HCT116 (cell line): ENCODE measurements around the gene STAU1. TPM values are rescaled to one million over a fixed set of nuclear protein-coding genes. Genes with fewer than 3 reads are reported as not detected.

Experiments used
- ATAC-seq: fragments of 200-7000 bp; cut with Tn5 transposase; 2 replicates; pipeline ENCODE4 v1.9.1; 2020; ENCODE audit warnings: mild to moderate bottlenecking, moderate library complexity
- BruUV-seq: library from RNA; stranded (reverse); fragments of 400-500 nt; replicated peaks from 2 replicates; lab custom pipeline; 2021; lab: Mats Ljungman, UMichigan
- CTCF ChIA-PET: fragments of 300-600 bp; sonication (Branson Sonifier 250); formaldehyde crosslinking; loops from one replicate; lab custom pipeline; 2021; ENCODE audit warnings: antibody characterized with exemption; lab: Charles Lee
- POLR2A ChIA-PET: fragments of 300-600, 350-600 bp; sonication (Branson Sonifier 250); formaldehyde crosslinking; loops from one replicate; lab custom pipeline; 2021; ENCODE audit warnings: antibody characterized with exemption; lab: Charles Lee
- RAD21 ChIA-PET, 2 experiments: fragments of 300-600 bp; sonication (Branson Sonifier 250); formaldehyde crosslinking; loops; one replicate each; lab custom pipeline; 2023; ENCODE audit warnings: low total read pairs in 2 of 2; ENCODE audit not compliant: uncharacterized antibody in 2 of 2, unreplicated experiment in 2 of 2, low non-redundant PET in 1 of 2; lab: Charles Lee
- DNase-seq: peaks from one replicate; pipeline ENCODE4 v3.0.0-alpha.2; 2010; ENCODE audit warnings: low read depth, low spot score
- H2AFZ ChIP-seq: fragments of 200-600 bp; shearing (Covaris generic), sonication (generic); 2 replicates; pipeline ENCODE4 v1.6.1; 2017; ENCODE audit warnings: low read depth, mixed run types, mixed read lengths, antibody characterized with exemption, low read length; ENCODE audit not compliant: poor library complexity, severe bottlenecking
- H3K27ac ChIP-seq: 2 replicates; pipeline ENCODE4 v1.5.1; 2012; ENCODE audit warnings: low read depth, low read length
- H3K27me3 ChIP-seq: fragments of 200-600 bp; sonication (generic); 2 replicates; pipeline ENCODE4 v1.6.1; 2016; ENCODE audit warnings: mixed run types, low read length, mixed read lengths; ENCODE audit not compliant: insufficient read depth
- H3K36me3 ChIP-seq, 2 experiments: fragments of 200-500 bp in 1 of 2; fragments of 200-600 bp in 1 of 2; sonication (Bioruptor generic) in 1 of 2; sonication (generic) in 1 of 2; 2 replicates each; pipeline versions ENCODE4 v1.5.1 to v1.6.1; 2014 to 2016; ENCODE audit warnings: low read length in 2 of 2, inconsistent platforms in 1 of 2, mixed read lengths in 1 of 2, mixed run types in 1 of 2; ENCODE audit not compliant: insufficient read depth in 2 of 2, control insufficient read depth in 1 of 2
- H3K4me1 ChIP-seq, 2 experiments: fragments of 200-600 bp in 1 of 2; sonication (generic) in 1 of 2; 2 replicates each; pipeline versions ENCODE4 v1.5.1 to v1.6.1; 2012 to 2017; ENCODE audit warnings: low read length in 2 of 2, inconsistent platforms in 1 of 2, mild to moderate bottlenecking in 1 of 2, mixed read lengths in 1 of 2, mixed run types in 1 of 2, moderate library complexity in 1 of 2; ENCODE audit not compliant: insufficient read depth in 2 of 2, control insufficient read depth in 1 of 2
- H3K4me2 ChIP-seq: fragments of 200-600 bp; sonication (generic); 2 replicates; pipeline ENCODE4 v1.6.1; 2017; ENCODE audit warnings: mixed run types, low read length, mixed read lengths
- H3K4me3 ChIP-seq, 2 experiments: fragments of 200-600 bp in 1 of 2; sonication (generic) in 1 of 2; replicated peaks in 1 of 2; 2 replicates each; pipeline ENCODE4 v1.5.1; 2011 to 2016; ENCODE audit warnings: low read length in 2 of 2, control low read depth in 1 of 2, low read depth in 1 of 2, mild to moderate bottlenecking in 1 of 2, mixed read lengths in 1 of 2, mixed run types in 1 of 2
- H3K79me2 ChIP-seq: fragments of 200-600 bp; sonication (generic); 2 replicates; pipeline ENCODE4 v1.6.1; 2017; ENCODE audit warnings: mild to moderate bottlenecking, mixed run types, low read length, moderate library complexity, mixed read lengths; ENCODE audit not compliant: insufficient read depth
- H3K9ac ChIP-seq: fragments of 200-600 bp; sonication (generic); 2 replicates; pipeline ENCODE4 v1.6.1; 2016; ENCODE audit warnings: low read length, mixed read lengths
- H3K9me2 ChIP-seq: fragments of 200-600 bp; sonication (generic), shearing (Covaris generic); 2 replicates; pipeline ENCODE4 v1.6.1; 2017; ENCODE audit warnings: mixed run types, mild to moderate bottlenecking, moderate library complexity; ENCODE audit not compliant: insufficient read depth
- H3K9me3 ChIP-seq, 2 experiments: fragments of 200-500 bp in 1 of 2; fragments of 200-600 bp in 1 of 2; sonication (Bioruptor generic) in 1 of 2; sonication (generic) in 1 of 2; 2 replicates each; pipeline ENCODE4 v1.6.1; 2014 to 2017; ENCODE audit warnings: low read length in 2 of 2, mixed read lengths in 2 of 2, inconsistent platforms in 1 of 2, low read depth in 1 of 2, mild to moderate bottlenecking in 1 of 2, mixed run types in 1 of 2, moderate library complexity in 1 of 2; ENCODE audit not compliant: control insufficient read depth in 1 of 2, insufficient read depth in 1 of 2
- H4K20me1 ChIP-seq: fragments of 200-600 bp; sonication (generic), shearing (Covaris generic); 2 replicates; pipeline ENCODE4 v1.6.1; 2017; ENCODE audit warnings: mixed run types, mild to moderate bottlenecking, moderate library complexity; ENCODE audit not compliant: insufficient read depth
- CBX3 ChIP-seq: IDR thresholded peaks from 2 replicates; pipeline ENCODE4 v1.6.1; 2012; ENCODE audit warnings: low read depth
- EZH2 ChIP-seq: fragments of 200-600 bp; sonication (generic); IDR thresholded peaks from 2 replicates; pipeline ENCODE4 v1.6.1; 2017; ENCODE audit warnings: antibody characterized with exemption, mixed run types
- RAD21 ChIP-seq: IDR thresholded peaks from 2 replicates; pipeline ENCODE4 v1.6.1; 2012; ENCODE audit warnings: low read depth, mild to moderate bottlenecking
- SIN3A ChIP-seq: IDR thresholded peaks from 2 replicates; pipeline ENCODE4 v1.6.1; 2012; ENCODE audit warnings: low read depth
- intact Hi-C: fragments of 100-400 bp; cut with micrococcal nuclease; formaldehyde crosslinking; loops from 2 replicates; pipeline ENCODE4 v1.10.0; 2022
- total RNA-seq: library from RNA; stranded (reverse); gene quantifications from one replicate; pipeline ENCODE4 v1.2.1, GENCODE V29; 2021; ENCODE audit not compliant: unreplicated experiment
- TF ChIP-seq, protein P1 (sequence below), 3 experiments: fragments of 200-600 bp in 1 of 3; sonication (generic) in 1 of 3; IDR thresholded peaks in 2 of 3; conservative IDR thresholded peaks in 1 of 3; 2 replicates each; pipeline ENCODE4 v1.5.1; 2012 to 2017; ENCODE audit warnings: low read depth in 2 of 3, low read length in 2 of 3, antibody characterized with exemption in 1 of 3, borderline replicate concordance in 1 of 3, control low read depth in 1 of 3, mild to moderate bottlenecking in 1 of 3, mixed read lengths in 1 of 3, mixed run types in 1 of 3, moderate library complexity in 1 of 3; ENCODE audit not compliant: insufficient read depth in 1 of 3
- TF ChIP-seq, protein P2 (sequence below): IDR thresholded peaks from 2 replicates; pipeline ENCODE4 v1.6.1; 2012

Gene STAU1
- total RNA-seq, 1 experiment from 2014 or later = 90.3 TPM

DNA sequence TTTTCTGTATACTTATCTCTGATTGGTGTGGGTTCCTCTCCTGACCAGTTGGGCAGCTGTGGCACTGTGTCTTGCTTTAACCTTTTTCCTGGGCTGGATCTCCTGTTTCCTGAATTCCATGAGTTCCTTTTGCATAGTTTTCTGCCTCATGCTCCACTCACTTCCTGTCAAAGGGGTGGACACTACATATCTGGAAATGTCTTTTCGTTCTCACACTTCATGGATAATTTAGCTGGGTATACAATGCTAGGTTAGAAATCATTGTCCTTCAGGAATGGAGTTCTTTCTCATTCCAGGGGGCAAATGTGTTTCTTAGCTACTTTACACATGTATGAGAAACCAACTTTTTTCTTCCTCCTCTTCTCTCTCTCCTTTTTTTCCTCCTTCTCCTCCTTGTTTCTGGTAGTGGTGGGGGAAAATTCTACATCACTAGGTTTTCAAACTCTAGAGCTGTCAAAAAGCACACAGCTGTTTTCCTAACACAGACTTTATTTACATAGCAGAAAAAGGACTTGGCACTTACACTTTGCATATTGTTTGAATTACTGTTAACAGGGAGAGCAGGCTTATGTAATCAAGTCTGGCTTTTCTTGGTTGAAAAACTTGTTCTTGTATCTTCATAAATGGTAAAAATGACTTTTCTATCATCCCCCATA, 22.1 kb upstream of the STAU1 start:
- Histone ChIP-seq H3K4me2 (no peak overlapping the region), H3K9me2 (no peaks in the 10 kb centered on the region), H3K9ac (no peak overlapping the region), H3K4me1 (no peaks in the 10 kb centered on the region), H3K36me3 (no peaks in the 10 kb centered on the region), H3K4me3 (no peak overlapping the region), H3K9me3 (peaks cover 6 to 11% of the 10 kb centered on the region in 2 experiments; a peak in 2 of 4 replicates), H3K27ac (no peak overlapping the region), H4K20me1 (no peaks in the 10 kb centered on the region; the same call in 1 of the 2 replicates), H3K27me3 (no peaks in the 10 kb centered on the region), H2AFZ (no peak overlapping the region), H3K79me2 (no peaks in the 10 kb centered on the region)
- DNase-seq = no peak
- intact Hi-C loops = no loop called here
- no peak for ATAC-seq
- TF ChIP-seq, protein P1, sequence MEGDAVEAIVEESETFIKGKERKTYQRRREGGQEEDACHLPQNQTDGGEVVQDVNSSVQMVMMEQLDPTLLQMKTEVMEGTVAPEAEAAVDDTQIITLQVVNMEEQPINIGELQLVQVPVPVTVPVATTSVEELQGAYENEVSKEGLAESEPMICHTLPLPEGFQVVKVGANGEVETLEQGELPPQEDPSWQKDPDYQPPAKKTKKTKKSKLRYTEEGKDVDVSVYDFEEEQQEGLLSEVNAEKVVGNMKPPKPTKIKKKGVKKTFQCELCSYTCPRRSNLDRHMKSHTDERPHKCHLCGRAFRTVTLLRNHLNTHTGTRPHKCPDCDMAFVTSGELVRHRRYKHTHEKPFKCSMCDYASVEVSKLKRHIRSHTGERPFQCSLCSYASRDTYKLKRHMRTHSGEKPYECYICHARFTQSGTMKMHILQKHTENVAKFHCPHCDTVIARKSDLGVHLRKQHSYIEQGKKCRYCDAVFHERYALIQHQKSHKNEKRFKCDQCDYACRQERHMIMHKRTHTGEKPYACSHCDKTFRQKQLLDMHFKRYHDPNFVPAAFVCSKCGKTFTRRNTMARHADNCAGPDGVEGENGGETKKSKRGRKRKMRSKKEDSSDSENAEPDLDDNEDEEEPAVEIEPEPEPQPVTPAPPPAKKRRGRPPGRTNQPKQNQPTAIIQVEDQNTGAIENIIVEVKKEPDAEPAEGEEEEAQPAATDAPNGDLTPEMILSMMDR (IDR thresholded peaks at IDR 0.05 in 2 of 3, conservative IDR thresholded peaks at IDR 0.05 in 1 of 3; ENCODE audit: borderline replicate concordance in 1 of 3, insufficient read depth in 1 of 3, low read depth in 2 of 3, low read length in 2 of 3) = no peak
- TF ChIP-seq EZH2 = no peak
- TF ChIP-seq, protein P2, sequence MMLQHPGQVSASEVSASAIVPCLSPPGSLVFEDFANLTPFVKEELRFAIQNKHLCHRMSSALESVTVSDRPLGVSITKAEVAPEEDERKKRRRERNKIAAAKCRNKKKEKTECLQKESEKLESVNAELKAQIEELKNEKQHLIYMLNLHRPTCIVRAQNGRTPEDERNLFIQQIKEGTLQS = no peak
- no peak for TF ChIP-seq CBX3
- ChIA-PET CTCF (no interaction called here), RAD21 (no interaction called here), POLR2A (no interaction called here)
- no TSS peak for BruUV-seq

DNA sequence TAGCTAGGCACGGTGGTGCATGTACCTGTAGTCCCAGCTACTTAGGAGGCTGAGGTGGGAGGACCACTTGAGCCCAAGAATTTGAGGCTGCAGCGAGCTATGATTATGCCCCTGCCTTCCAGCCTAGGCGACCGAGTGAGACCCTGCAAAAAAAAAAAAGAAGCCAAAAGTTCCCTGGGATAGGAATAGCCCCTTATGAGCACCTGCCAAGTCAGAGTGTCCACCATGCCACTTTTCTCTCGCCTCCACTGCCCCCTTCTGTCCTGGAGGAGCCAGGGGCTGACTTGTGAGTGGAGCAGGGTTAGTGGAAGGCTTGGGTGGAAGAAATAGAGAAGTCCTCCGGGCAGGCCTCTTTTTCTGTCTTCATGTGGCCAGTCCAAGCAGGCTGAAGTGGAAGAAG, 18.9 kb upstream of the STAU1 start:
- Histone ChIP-seq H3K9me2 (no peaks in the 10 kb centered on the region), H3K9ac (no peak overlapping the region), H4K20me1 (no peaks in the 10 kb centered on the region; the same call in 1 of the 2 replicates), H3K27ac (no peak overlapping the region), H2AFZ (no peak overlapping the region), H3K79me2 (no peaks in the 10 kb centered on the region), H3K9me3 (peaks cover 6 to 11% of the 10 kb centered on the region in 2 experiments; a peak in 2 of 4 replicates), H3K4me1 (no peaks in the 10 kb centered on the region), H3K36me3 (no peaks in the 10 kb centered on the region), H3K27me3 (no peaks in the 10 kb centered on the region), H3K4me2 (no peak overlapping the region), H3K4me3 (no peak overlapping the region)
- TF ChIP-seq SIN3A (no peak), RAD21 (0 out of 2 replicates have a peak, but pooled peaks have one; percentile 13)
- TF ChIP-seq, protein P1 (IDR thresholded peaks at IDR 0.05 in 2 of 3, conservative IDR thresholded peaks at IDR 0.05 in 1 of 3; ENCODE audit: borderline replicate concordance in 1 of 3, insufficient read depth in 1 of 3, low read depth in 2 of 3, low read length in 2 of 3) = peak in 2 of 3 experiments; percentile 41 to 45; a peak in 3 of 6 replicates
- intact Hi-C loops = no loop called here
- BruUV-seq = no TSS peak
- ChIA-PET RAD21 (no interaction called here), CTCF (interaction anchor here (3.7 kb wide), 1 partner anchor 10 kb away, joined by 16 read pairs; no protein-coding TSS in a partner anchor), POLR2A (no interaction called here)
- DNase-seq (no peak), ATAC-seq (peak; percentile 90)
